Measurements from ENCODE around the gene SF1.

GRCh38 chr11:64784813-64785581 lies 6.7 kb upstream of the SF1 start:
- TF ChIP-seq CTCF (IDR thresholded peaks at IDR 0.05) (no peak), POLR2AphosphoS5 (IDR thresholded peaks at IDR 0.05; ENCODE audit: insufficient read depth in 1 of 2, low read depth in 1 of 2) (no peak), POLR2A (IDR thresholded peaks at IDR 0.05) (no peak)

Data from vagina (tissue), 2 donors.